HL-60 (cell line): ENCODE measurements around the gene NAALADL1.
A peak's percentile ranks its signal among the peaks of the same experiment; 100 is the strongest.

Source experiments
- DNase-seq, 2 experiments: peaks; one replicate each; pipeline ENCODE4 v3.0.0-alpha.2; 2010 to 2020; ENCODE audit warnings: low read depth in 1 of 2, low spot score in 1 of 2
- H3K27ac ChIP-seq: fragments of 250-450 bp; sonication (Bioruptor Pico); replicated peaks from 2 replicates; pipeline ENCODE4 v1.5.1; 2020; ENCODE audit warnings: mild to moderate bottlenecking, moderate library complexity
- H3K27me3 ChIP-seq: fragments of 250-450 bp; sonication (Bioruptor Pico); 2 replicates; pipeline ENCODE4 v1.5.1; 2021; ENCODE audit warnings: mild to moderate bottlenecking, moderate library complexity; ENCODE audit not compliant: insufficient read depth, poor library complexity, severe bottlenecking
- H3K4me3 ChIP-seq: replicated peaks from 2 replicates; pipeline ENCODE4 v1.5.1; 2011; ENCODE audit warnings: mild to moderate bottlenecking, control low read depth, low read length; ENCODE audit not compliant: insufficient read depth
- GABPA ChIP-seq: IDR thresholded peaks from 2 replicates; pipeline ENCODE4 v1.6.1; 2012; ENCODE audit warnings: low read depth
- POLR2AphosphoS5 ChIP-seq: IDR thresholded peaks from 2 replicates; pipeline ENCODE4 v1.6.1; 2012; ENCODE audit warnings: low read depth
- REST ChIP-seq: IDR thresholded peaks from 2 replicates; pipeline ENCODE4 v1.6.1; 2012; ENCODE audit warnings: low read depth; ENCODE audit not compliant: insufficient replicate concordance
- SPI1 ChIP-seq: IDR thresholded peaks from 2 replicates; pipeline ENCODE4 v1.6.1; 2012; ENCODE audit warnings: low read depth, mild to moderate bottlenecking, borderline replicate concordance
- TF ChIP-seq, protein P1 (sequence below): IDR thresholded peaks from one replicate; pipeline ENCODE4 v1.5.1; 2011; ENCODE audit warnings: low read length, control low read depth, inconsistent platforms; ENCODE audit not compliant: insufficient read depth

The NAALADL1 gene

DNA sequence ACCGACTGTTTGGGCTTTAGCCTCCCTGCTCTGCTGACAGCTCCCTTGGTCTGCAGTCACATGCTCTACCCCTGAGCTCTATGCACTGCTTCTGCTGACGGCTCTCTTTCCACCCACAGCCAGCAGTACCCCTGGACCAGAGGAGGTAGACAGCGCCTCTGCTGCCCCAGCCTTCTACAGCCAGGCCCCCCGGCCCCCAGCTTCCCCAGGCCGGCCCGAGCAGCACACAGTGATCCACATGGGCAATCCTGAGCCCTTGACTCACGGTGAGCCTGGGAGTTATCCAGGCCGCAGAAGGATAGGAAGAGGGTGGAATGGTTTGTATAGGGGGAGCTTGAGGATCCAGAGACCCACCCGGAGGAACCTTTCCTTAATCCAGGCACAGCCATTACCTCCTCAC, 28.5 kb upstream of the NAALADL1 start:
- DNase-seq: no peak
- Histone ChIP-seq H3K4me3 (no peak overlapping the region), H3K27me3 (no peaks in the 10 kb centered on the region), H3K27ac (no peak overlapping the region)
- TF ChIP-seq POLR2AphosphoS5 (no peak), REST (no peak), SPI1 (no peak), GABPA (no peak)
- TF ChIP-seq, protein P1, sequence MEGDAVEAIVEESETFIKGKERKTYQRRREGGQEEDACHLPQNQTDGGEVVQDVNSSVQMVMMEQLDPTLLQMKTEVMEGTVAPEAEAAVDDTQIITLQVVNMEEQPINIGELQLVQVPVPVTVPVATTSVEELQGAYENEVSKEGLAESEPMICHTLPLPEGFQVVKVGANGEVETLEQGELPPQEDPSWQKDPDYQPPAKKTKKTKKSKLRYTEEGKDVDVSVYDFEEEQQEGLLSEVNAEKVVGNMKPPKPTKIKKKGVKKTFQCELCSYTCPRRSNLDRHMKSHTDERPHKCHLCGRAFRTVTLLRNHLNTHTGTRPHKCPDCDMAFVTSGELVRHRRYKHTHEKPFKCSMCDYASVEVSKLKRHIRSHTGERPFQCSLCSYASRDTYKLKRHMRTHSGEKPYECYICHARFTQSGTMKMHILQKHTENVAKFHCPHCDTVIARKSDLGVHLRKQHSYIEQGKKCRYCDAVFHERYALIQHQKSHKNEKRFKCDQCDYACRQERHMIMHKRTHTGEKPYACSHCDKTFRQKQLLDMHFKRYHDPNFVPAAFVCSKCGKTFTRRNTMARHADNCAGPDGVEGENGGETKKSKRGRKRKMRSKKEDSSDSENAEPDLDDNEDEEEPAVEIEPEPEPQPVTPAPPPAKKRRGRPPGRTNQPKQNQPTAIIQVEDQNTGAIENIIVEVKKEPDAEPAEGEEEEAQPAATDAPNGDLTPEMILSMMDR: no peak

- no peak for DNase-seq
- Histone ChIP-seq H3K27me3 (no peaks in the 10 kb centered on the region), H3K4me3 (no peak overlapping the region), H3K27ac (peak overlapping the region; percentile 97; the same call in 1 of the 2 replicates)
- no peak for TF ChIP-seq GABPA
- peak; percentile 44; the same call in 1 of the 2 replicates for TF ChIP-seq SPI1
Measured at GRCh38 chr11:65085446-65085845, 27.1 kb upstream of the NAALADL1 start.

- no peak for TF ChIP-seq REST
- no peak for TF ChIP-seq SPI1
- no peak for TF ChIP-seq POLR2AphosphoS5
- TF ChIP-seq GABPA: no peak
- TF ChIP-seq, protein P1: no peak
- no peak for DNase-seq
- no peaks in the 10 kb centered on the region for H3K27me3 ChIP-seq
- peak overlapping the region; percentile 90 for H3K4me3 ChIP-seq
- peak overlapping the region; percentile 97 for H3K27ac ChIP-seq
Measured at GRCh38 chr11:65084598-65085375, 26.4 kb upstream of the NAALADL1 start.

GRCh38 chr11:65083834-65084597, 25.7 kb upstream of the NAALADL1 start, which contains the start of the genes CDCA5 and ZFPL1:
Gene CDCA5, minus strand, starts transcription at chr11:65084040. Its CDS starts 62 bp downstream, at chr11:65083978.
Gene ZFPL1, plus strand, starts transcription at chr11:65084222. Its CDS starts 477 bp downstream, at chr11:65084699.
- peak; percentile 95 for DNase-seq
- TF ChIP-seq POLR2AphosphoS5 (peak; percentile 89), REST (no peak), GABPA (peak; percentile 93), SPI1 (peak; percentile 66; the same call in 1 of the 2 replicates)
- TF ChIP-seq, protein P1: no peak
- Histone ChIP-seq H3K27me3 (no peaks in the 10 kb centered on the region), H3K4me3 (peak within 1 kb of the TSS; percentile 90), H3K27ac (peak within 1 kb of the TSS; percentile 97)
